GM21786 (cell line): Measurements from ENCODE around the gene EDC4.
A peak's percentile ranks its signal among the peaks of the same experiment; 100 is the strongest.
"Not testable (repeated sequence)": the region's sequence is repeated elsewhere in the genome, so short reads cannot be mapped to it uniquely, and the experiment has no call there.

Experiments
- ATAC-seq: cut with Tn5 transposase; IDR thresholded peaks from one replicate; pipeline ENCODE4 v1.9.1; 2021; ENCODE audit not compliant: unreplicated experiment

Gene EDC4

DNA sequence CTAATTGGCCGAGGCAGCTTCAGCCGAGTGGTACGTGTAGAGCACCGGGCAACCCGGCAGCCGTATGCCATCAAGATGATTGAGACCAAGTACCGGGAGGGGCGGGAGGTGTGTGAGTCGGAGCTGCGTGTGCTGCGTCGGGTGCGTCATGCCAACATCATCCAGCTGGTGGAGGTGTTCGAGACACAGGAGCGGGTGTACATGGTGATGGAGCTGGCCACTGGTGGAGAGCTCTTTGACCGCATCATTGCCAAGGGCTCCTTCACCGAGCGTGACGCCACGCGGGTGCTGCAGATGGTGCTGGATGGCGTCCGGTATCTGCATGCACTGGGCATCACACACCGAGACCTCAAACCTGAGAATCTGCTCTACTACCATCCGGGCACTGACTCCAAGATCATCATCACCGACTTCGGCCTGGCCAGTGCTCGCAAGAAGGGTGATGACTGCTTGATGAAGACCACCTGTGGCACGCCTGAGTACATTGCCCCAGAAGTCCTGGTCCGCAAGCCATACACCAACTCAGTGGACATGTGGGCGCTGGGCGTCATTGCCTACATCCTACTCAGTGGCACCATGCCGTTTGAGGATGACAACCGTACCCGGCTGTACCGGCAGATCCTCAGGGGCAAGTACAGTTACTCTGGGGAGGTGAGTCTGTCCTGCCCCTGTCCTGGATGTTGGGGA lies 36.3 kb downstream of the EDC4 start:
- no peak for ATAC-seq

DNA sequence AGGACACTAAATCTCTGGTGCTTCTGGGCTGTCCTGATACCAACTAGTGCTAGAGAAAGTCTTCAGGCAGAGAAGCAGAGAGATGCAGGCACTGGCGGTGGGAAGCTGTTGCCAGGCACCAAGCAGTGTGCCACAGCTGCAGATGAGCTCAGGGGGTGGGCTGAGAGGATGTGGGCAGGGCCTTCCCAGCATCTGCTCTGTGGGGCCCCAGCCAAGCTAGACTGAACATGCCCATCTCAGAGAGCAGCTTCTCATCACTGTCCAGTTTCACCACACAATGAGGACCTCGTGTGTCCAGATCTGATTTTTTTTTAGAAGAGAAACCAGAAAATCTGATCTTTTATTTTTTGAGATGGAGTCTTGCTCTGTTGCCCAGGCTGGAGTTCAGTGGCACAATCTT lies 37.3 kb downstream of the EDC4 start:
- ATAC-seq = peak; percentile 50

DNA sequence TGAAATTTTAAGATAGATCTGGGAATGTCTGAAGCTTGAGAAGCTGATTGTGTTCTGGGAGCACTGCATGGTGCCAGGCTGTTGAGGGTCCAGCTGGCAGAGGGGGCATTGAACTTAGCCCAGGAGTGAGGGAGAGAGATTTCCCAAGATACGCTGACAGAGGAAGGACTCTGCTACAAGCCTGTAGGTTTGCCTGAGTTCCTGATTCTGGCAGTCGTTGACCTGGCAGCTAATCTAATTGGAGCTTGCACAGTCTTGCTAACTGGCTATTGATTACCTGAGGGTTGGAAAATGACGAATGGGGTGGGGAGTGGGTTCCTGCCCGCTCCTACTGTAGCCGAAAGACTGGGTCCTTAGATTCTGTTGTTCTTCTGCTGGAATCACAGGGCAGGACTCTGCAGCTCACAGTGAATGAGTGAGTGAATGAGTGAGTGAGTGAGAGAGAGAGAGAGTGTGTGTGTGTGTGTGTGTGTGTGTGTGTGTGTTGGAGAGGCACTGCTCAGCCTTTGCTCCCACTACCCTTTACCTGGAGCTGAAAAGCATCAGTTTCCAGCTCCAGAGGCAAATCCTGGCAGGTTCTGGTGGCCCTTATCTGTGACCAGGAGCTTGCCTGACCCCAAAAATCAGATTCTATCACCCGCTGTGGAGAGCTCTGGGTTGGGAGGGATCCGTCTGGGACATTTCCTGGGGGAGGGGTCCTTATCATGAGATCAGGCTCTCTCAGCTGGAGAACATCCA lies 42.1 kb downstream of the EDC4 start:
- no peak for ATAC-seq

DNA sequence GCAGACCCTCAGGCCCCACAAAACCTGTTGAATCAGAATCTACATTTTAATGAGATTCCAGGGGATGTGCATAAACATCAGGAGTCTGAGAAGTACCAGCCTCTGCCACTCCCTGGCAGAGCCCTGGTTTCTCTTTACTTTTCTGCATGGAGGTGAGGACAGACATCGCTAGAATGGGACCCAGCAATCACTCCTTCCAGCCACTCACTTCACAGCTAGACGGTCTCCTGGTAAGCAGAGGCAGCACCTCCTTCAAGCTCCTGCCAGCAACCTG lies 42.6 kb downstream of the EDC4 start:
- ATAC-seq = not testable (repeated sequence)

DNA sequence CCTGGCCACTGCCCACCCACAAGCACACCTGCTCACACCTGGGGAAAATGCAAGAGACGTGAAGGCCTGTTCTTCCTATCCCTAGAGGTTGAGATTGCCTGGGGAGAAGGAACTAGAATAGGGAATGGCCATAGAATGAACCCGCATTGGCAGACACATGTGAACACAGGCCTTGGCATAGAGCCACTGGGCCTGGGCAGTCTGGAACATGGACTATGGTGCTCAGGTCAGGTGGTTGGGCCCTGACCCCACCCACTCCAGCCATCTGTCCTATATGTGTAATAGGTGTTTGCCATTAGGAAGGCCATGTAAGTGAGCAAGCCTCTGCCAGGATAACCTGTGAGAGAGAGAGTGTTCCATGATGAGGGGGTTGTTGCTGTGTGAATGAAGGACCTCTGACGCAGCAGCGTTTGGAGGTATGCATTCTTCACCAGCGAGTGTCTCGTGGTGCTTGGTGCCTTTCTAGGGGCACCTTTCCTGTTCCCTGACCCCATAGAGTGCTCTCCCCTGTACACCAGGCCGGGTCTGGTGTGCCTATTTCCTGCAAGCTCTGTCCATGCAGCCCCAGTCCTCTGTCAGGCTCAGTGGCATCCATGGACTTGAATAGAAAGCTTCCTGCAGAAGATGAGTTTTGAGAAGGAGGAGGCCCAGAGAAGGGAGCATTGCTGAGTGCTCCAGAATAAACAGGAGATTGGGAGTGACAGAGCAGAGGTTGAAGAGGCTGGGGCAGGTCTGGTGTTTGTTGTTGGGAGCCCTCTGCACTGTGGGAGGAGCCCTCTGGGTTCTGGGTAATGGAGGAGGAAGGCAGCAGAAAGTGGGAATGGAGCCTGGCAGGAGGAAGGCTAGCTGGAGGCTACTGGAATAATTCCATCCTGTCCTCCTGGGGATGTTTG lies 43.2 kb downstream of the EDC4 start:
- no peak for ATAC-seq

DNA sequence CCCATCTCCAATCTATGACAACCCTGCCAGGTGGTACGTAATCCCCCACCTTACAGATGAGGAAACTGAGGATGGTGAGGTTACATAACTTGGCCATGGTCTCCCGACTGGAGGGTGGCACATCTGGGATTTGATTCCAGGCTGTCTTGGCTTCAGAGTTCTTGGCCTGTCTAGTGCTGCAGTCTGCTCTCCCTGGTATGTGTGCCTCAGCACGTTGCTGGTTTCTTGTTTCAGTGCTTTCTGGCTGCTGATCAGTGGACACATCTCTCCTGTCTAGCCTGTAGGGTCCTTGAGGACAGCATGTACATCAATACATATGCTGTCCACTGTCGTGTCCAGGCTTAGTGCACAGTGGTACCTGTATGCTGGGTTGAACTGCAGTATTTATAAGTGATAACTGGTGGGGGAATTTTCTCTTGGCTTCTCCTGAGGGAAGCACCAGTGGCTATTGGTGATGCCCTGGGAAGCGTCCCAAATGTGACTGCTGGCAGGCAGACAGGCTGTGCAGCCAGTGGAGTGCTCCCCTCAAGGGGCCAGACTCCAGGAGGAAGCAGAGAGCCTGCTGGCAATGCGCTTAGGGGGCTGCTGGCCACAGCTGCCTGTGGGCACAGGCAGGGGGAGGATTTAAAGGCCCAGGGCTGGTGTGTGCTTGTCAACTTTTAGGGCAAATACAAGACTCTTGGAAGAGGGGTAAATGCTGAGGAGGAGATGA lies 44.4 kb downstream of the EDC4 start:
- no peak for ATAC-seq

DNA sequence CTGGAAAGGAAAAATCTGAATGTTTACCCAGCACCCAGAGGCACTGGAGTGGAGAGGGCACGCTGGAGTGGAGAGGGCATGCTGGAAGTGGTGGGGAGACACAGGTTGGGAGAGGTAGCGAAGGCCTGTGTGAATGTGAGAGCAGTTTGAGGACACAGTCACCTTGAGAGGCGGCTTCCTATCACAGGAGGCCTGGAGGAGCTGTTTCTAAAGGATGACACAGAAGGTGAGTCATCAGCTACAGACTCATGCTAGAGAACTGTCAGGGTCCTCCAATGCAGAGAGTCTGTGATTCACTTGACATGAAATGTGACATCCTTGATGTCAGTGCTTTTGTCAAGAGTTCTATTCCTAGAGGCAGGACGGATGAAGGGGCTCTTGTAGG lies 45.0 kb downstream of the EDC4 start:
- no peak for ATAC-seq

DNA sequence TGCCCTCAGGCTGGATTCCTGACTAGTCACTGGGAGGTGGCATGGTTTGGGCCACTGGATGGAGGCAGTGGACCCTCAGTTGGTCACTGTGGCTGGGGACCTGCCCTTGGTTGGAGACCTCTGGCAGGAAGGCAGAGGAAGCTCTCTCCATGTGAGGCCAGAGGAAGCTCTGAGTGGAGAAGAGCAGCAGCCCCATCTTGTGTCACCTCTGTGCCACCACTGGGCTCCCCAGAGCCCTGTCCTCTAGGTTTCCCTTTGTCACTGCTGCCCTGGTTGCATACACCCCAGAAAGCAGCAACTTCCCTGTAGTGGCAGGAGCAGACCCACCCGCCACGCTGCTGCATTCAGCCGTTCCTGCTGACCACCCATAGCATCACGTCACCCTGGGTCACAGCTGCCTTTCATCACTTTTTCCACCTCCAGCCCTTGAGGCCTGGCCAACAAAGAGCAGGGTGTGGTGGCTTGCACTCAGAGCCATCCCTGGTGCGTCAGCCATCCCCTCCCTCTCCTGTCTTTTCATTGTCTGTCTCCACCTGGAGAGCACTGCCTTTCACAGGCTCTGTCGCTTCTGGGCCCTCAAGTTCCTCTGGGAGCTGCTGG lies 46.9 kb downstream of the EDC4 start:
- ATAC-seq = no peak

DNA sequence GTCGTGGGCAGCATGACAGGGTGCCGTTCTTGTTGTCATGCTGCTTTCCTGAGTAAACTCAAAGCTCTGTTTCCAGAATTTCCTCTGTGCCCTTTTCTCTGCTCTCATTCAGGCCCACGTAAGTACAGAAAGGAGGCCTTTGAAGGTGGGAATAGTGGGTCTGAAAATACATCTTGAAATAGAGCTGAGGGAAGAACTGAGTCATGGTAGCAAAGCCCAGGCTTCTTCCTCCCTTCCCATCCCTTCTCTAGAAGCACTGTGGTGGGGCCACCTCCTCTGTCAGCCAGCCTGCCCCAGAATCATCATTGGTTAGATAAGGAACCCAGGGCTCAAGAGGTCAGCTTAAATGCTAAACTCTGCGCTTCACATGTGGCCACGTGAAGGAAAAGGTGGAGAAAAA lies 49.4 kb downstream of the EDC4 start:
- no peak for ATAC-seq

DNA sequence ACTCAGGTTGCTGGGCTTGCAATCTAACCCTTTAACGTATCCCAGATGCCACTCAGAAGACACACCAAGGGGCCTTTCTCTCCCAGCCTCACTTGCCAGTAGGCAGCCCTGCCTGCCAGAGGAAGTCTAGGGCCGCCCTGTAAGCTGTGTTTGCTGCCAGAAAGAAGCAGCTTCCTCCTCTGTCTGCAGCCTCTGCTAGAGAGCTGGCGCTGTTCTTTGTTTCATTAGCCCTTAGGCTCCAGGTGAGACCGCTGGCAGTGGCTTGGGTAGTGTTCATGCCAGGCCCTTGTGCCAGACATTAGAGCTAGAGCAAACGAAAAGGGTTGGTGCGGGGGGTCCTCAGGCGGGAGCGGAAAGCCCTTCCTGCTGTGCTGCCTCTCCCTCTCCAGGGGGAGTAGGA lies 49.9 kb downstream of the EDC4 start:
- no peak for ATAC-seq

DNA sequence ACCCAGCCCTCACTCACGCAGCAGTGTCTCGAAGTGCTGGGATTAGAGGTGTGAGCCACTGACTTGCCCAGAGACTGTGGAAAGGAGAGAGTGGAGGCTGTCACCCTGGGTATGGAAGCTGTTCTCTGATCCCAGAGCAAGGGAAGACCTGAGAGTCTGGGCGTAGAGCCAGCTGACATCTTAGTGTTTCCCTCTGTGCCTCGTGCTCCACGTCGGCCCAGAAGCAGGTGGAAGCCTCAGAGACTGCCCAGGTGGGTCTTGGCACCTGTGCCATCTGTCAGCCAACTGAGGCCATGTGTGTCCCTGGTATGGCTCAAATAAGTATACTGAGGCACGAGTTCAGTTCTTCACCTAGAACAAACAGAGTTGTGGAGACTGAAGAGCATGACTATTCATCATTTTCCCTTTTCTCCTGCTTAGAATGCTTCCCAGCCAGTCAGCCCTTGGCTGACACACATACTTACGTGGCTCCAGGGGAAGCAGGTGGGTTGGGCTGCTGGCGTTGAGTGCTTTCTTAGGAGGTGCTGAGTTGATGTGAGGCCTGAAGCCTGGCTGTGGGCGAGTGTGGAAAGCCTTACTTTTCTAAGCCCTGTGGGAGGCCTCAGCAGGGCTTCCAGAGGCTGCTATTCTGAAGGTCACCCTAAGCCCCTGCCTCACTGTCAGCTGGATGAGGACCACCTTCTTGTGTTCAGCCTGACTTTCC lies 50.7 kb downstream of the EDC4 start:
- no peak for ATAC-seq

DNA sequence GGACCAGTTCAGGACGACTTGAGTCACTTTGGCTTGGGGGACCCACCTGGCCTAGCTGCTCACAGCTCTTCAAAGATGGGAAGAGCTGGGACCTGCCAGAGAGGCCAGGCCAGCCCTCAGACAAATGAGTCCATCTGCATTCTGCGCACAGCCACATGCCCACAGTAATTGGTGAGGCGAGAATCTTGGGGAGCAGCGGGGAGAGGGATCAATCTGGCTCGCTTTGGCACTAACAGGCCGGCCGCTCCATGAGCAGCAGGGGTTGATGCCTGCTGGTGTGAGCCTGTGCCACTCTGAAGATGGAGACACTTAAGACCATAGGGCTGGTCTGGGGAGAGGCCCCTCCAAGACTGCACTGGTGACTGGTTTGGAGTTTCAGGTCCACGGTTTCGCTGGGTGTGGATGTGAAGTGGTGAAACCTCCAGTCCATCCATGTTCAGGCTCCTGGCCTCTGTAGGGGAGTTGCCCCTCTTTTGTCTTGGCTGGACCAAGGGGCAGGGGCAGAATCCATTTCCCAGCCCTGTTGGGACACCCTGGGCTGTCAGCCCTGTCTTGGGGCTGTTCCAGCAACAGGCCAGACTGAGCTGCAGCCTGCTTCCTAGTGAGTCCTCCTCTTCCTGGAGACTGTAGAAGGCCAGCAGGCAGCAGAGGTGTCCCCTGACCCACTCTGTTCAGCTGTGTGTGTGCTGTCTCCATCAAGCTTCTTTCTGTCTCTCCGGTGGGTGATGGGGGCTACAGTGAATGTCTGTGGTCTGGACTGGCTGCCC lies 51.5 kb downstream of the EDC4 start:
- no peak for ATAC-seq

DNA sequence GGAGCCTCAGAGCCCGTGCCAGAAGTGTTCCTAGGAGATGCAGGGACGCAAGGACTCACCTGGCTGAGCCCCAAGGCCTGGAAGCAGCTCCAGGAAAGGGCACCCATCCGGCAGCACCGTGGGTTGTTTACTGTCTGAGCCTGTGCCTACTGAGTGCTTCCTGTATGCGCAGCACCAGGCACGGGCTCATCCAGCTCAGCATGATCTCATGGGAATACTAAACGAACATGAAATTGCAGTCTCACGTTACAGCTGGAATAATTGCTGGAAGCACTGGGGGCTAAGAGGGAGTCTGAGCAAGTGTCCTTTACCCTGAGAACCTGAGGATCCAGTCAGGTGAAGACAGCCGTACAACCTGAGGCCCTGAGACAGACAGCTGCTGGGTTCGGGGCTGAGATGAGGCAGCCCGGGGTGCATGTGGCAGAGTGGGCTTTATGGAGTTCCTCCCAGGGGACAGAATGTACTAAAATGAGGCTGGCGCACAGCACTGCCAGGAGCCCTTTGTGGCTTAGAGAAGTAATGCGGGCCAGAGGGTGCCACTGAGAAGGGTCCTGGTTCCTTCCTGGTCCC lies 53.4 kb downstream of the EDC4 start:
- no peak for ATAC-seq

DNA sequence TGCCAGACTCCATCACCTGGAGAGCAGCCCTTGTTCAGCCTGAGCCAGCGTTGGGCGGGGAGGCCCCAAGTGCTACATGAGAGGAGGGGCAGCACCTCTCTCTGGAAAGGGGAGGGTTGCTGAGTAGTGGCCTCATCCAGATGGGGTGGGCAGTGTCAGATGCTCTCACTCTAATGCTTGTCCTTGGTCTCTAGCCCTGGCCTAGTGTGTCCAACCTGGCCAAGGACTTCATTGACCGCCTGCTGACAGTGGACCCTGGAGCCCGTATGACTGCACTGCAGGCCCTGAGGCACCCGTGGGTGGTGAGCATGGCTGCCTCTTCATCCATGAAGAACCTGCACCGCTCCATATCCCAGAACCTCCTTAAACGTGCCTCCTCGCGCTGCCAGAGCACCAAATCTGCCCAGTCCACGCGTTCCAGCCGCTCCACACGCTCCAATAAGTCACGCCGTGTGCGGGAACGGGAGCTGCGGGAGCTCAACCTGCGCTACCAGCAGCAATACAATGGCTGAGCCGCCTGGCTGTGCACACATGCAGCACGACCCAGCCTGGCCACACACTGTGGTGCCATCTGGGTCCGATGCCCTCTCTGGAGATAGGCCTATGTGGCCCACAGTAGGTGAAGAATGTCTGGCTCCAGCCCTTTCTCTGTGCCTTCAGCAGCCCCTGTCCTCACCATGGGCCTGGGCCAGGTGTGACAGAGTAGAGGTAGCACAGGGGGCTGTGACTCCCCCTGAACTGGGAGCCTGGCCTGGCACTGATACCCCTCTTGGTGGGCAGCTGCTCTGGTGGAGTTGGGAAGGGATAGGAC lies 54.5 kb downstream of the EDC4 start:
- no peak for ATAC-seq

DNA sequence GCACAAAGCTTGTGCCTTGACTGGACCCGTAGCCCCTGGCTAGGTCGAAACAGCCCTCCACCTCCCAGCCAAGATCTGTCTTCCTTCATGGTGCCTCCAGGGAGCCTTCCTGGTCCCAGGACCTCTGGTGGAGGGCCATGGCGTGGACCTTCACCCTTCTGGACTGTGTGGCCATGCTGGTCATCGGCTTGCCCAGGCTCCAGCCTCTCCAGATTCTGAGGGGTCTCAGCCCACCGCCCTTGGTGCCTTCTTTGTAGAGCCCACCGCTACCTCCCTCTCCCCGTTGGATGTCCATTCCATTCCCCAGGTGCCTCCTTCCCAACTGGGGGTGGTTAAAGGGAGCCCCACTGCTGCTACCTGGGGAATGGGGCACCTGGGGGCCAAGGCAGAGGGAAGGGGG lies 55.3 kb downstream of the EDC4 start:
- no peak for ATAC-seq

DNA sequence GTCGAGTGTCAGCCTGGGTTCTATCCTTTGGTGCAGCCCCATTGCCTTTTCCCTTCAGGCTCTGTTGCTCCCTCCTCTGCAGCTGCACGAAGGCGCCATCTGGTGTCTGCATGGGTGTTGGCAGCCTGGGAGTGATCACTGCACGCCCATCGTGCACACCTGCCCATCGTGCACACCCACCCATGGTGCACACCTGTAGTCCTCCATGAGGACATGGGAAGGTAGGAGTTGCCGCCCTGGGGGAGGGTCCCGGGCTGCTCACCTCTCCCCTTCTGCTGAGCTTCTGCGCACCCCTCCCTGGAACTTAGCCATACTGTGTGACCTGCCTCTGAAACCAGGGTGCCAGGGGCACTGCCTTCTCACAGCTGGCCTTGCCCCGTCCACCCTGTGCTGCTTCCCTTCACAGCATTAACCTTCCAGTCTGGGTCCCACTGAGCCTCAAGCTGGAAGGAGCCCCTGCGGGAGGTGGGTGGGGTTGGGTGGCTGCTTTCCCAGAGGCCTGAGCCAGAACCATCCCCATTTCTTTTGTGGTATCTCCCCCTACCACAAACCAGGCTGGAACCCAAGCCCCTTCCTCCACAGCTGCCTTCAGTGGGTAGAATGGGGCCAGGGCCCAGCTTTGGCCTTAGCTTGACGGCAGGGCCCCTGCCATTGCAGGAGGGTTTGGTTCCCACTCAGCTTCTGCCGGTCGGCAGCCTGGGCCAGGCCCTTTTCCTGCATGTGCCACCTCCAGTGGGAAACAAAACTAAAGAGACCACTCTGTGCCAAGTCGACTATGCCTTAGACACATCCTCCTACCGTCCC lies 55.9 kb downstream of the EDC4 start:
- ATAC-seq = no peak

DNA sequence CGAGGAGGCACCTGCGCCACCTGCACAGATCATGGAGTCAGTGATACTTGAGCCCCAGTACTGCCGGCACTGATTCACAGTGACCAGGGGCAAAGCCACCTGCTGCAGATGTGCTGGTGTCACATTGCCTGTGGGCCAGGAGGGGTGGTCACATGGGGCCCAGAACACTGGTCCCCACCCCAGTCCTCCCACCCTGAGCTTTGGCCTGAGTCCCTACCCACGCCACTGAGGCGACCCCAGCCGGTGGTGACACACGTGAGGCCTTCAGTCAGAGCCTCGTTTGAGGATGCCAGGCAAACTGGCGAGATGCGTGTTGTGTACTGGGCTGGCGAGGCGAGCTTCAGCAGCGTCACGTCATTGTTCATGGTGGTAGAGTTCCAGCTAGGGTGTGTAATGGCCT lies 57.3 kb downstream of the EDC4 start:
- no peak for ATAC-seq
